Activated CD8-positive, alpha-beta memory T cell treated with anti-CD3 and anti-CD28 coated beads, Interleukin-2, amount 50 U/mL, for 1 hour (primary cell): Measurements from ENCODE around the gene LTBP1.
"Not testable (repeated sequence)": the region's sequence is repeated elsewhere in the genome, so short reads cannot be mapped to it uniquely, and the experiment has no call there.

Experiments used
- DNase-seq: peaks from one replicate; pipeline ENCODE4 v3.0.0-alpha.2; 2020; ENCODE audit errors: extremely low read depth

The LTBP1 gene, protein sequence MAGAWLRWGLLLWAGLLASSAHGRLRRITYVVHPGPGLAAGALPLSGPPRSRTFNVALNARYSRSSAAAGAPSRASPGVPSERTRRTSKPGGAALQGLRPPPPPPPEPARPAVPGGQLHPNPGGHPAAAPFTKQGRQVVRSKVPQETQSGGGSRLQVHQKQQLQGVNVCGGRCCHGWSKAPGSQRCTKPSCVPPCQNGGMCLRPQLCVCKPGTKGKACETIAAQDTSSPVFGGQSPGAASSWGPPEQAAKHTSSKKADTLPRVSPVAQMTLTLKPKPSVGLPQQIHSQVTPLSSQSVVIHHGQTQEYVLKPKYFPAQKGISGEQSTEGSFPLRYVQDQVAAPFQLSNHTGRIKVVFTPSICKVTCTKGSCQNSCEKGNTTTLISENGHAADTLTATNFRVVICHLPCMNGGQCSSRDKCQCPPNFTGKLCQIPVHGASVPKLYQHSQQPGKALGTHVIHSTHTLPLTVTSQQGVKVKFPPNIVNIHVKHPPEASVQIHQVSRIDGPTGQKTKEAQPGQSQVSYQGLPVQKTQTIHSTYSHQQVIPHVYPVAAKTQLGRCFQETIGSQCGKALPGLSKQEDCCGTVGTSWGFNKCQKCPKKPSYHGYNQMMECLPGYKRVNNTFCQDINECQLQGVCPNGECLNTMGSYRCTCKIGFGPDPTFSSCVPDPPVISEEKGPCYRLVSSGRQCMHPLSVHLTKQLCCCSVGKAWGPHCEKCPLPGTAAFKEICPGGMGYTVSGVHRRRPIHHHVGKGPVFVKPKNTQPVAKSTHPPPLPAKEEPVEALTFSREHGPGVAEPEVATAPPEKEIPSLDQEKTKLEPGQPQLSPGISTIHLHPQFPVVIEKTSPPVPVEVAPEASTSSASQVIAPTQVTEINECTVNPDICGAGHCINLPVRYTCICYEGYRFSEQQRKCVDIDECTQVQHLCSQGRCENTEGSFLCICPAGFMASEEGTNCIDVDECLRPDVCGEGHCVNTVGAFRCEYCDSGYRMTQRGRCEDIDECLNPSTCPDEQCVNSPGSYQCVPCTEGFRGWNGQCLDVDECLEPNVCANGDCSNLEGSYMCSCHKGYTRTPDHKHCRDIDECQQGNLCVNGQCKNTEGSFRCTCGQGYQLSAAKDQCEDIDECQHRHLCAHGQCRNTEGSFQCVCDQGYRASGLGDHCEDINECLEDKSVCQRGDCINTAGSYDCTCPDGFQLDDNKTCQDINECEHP (N-terminal part only)

DNA sequence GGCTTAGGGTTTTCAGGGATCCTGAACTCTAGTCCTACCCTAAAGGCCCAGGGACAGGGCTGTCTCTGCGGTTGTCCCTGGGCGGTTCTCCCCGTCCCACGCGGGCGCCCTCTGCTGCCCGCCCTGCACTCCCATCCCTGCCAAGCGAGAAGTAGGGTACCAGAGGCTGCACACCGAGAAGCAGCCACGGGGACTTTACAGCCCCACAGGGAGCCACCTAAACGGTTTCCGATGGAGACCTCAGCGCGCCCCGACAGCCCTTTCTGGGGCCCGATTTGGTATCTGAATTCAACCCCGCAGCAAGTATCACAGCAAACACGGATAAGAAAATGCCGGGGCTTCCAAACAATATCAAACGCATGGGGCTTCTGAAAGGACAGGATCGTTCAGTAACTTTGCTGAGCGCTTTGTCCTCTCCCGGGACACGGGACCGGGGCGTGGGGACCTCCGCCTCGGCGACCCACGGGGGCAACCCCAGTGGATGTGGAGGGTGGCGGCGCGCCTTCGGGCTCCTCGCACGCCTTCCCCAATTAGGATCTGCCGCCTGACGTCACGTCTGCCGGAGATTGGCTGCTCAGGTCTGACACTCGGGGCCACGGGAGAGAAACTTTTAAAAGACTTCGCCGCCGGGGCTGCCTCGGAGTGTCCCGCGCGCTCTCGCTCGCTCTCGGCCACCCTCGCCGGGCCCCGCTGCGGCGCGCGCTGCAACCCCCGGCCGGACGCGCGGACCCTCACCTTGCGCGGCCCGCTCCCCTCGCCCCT, at the start of gene LTBP1:
Gene LTBP1, plus strand, starts transcription at position 640 of the 762 bp plus-strand sequence. CDS start 372 bp downstream, outside the sequence.
- DNase-seq, result peak; percentile 8

DNA sequence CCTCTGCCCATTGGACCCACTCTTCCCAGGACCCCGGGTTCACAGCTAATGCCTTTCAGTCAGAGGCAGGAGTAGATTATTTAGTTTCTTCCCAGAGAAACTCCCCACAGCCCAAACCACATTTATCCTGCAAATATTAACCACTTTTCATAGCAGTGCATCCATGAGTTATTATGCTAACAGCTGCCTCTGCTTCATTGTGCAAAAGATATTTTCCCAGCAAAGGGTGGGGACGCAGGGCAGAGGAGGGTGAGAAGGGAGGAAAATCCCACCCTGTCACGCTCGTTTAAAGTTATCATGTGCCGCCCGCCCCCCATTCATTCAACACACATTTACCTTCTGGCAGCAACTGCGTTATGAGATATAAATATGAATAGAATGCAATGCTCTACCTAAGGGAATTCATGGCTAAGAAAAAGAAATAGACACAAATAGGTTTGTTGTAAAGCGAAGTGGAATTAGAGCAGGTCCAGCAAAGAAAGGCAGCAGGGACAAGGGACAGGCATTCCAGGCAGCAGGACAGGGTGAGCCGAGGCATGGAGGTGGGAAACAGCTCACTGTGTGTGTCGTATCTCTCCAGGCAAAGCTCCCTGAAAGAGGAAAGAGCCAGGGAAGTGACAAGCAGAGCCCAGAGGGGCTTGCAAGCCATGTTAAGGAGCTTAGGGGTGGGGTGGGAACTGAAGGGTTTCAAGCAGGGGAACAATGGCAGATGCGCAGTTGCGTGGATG, 46.3 kb upstream of the LTBP1 start:
- no peak for DNase-seq

DNA sequence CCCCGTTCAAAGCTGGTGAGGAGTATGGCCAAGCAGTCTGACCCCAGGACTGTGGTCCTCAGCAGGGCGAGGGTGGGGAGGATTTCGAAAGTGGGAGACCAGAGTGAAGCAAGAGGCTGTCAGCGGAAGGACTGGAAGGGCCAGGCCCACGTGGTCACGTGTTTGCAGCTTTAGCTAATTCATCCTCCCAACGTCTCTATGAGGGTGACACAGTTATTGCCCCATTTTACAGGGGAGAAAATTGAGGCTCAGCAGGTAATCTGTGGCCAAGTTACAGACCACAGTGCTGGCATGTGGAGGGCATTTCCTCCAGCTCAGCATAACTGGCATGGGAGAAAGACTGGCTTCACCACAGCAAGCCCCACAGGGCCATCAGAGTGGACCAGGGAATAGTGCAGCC, 45.4 kb upstream of the LTBP1 start:
- no peak for DNase-seq

DNA sequence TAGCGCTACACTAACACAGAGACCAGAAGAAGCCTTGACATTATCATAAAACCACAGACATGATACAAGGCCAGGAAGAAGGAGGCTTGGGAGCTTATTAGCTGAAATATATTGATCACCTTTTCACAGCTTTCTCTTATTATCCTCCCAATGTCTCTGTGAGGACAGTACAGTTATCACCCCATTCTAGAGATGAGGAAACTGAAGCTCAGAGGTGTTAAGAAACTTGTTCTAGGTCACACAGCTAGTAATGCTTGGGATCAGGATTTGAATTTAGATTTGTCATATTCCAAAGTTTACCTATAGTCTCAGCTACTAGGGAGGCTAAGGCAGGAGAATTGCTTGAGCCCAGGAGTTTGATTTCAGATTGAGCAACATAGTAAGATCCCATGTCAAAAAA, 44.6 kb upstream of the LTBP1 start:
- no peak for DNase-seq

GRCh38 chr2:32902986-32903385, 43.8 kb upstream of the LTBP1 start:
- no peak for DNase-seq

DNA sequence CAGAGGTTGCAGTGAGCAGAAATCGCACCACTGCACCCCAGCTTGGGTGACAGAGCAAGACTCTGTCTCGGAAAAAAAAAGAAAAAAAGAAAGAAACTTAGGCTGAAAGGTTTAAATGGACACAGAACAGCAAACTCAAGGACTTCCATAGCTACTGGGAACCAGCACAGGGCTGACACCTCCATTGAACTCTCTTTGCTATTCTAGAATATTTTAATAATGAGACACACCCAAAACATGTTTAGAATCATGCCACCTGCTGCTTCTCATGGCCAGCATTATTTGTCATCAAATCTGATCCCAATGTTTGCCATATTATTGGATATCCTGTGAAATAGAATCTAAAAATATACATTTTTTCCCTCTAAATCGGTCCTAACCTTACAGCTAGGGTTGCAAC, 42.7 kb upstream of the LTBP1 start:
- no peak for DNase-seq

DNA sequence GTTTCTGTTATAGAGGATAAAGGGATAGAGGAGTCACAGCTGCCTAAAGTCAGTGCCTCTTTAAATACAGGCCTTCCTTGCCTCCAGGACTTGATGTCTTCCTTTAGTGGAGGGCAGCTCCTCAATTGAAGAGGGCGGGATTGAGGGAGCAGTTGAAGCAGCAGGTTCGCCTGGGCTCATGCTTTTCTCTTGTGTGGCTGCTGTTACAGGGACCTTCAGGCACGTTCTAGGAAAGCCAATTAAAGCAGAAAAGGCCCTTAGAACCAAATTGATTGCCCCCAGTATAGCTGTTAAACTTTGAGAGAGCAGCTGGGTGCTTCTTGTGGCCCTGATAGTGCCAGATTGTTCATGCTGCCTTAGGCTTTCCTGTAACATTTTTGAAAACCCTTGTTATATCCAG, 42.0 kb upstream of the LTBP1 start:
- no peak for DNase-seq

- no peak for DNase-seq
Measured at GRCh38 chr2:32905270-32905669, 41.5 kb upstream of the LTBP1 start.

- no peak for DNase-seq
Measured at GRCh38 chr2:32910883-32911598, 35.7 kb upstream of the LTBP1 start.

GRCh38 chr2:32915694-32916093, 31.1 kb upstream of the LTBP1 start:
- DNase-seq, result no peak

GRCh38 chr2:32918774-32919173, 28.0 kb upstream of the LTBP1 start:
- no peak for DNase-seq

DNA sequence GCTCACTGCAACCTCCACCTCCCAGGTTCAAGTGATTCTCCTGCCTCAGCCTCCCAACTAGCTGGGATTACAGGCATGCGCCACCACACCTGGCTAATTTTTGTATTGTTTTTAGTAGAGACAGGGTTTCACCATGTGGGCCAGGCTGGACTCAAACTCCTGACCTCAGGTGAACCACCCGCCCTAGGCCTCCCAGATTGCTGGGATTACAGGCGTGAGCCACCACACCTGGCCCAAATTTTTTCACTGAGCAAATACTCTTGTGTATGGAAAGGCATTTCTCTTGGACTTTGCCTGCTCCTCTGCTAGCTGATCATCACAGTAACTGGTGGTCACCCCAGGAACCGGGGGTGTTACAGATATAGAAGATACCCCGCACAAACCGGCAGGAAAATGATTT, 26.9 kb upstream of the LTBP1 start:
- DNase-seq, result not testable (repeated sequence)

DNA sequence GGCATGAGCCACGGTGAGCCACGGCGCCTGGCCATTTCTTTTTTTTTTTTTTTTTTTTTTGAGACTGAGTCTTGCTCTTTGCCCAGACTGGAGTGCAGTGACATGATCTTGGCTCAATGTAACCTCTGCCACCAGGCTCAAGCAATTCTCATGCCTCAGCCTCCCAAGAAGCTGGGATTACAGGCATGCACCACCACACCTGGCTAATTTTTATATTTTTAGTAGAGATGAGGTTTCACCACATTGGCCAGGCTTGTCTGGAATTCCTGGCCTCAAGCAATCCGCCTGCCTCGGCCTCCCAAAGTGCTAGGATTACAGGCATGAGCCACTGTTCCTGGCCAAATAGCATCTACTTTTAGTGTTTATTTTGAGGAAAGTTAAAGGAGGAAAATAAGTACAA, 25.3 kb upstream of the LTBP1 start:
- DNase-seq, result not testable (repeated sequence)

GRCh38 chr2:32922501-32922900, 24.3 kb upstream of the LTBP1 start:
- no peak for DNase-seq

GRCh38 chr2:32923109-32923508, 23.6 kb upstream of the LTBP1 start:
- no peak for DNase-seq

DNA sequence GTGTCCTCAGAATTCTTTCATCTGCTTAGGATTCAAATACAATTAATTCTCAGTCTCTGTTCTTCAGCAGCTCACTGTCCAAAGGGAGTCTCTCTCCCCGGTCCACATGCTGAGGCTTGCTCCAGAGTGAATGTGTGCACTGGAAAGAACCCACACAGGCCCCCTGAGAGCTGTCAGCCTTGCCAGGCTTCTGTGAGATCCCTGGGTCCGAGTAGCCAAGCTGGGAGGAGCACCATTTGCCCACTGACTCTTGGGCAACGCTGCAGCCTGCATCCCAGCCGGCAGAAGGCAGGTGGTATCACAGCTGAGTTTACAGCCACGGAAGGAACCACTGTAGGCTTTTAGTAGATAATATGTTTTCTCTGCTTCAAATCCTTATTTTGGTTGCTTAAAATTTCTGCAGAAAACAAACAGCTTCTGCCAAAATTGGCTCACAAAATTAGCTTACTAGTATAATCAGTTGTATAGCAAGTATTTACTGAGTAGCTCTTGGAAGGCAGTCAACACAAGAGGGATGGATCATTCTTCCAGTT, 21.4 kb upstream of the LTBP1 start:
- no peak for DNase-seq

GRCh38 chr2:32925976-32926707, 20.6 kb upstream of the LTBP1 start:
- no peak for DNase-seq

- no peak for DNase-seq
Measured at GRCh38 chr2:32926708-32927084, 20.1 kb upstream of the LTBP1 start.

DNA sequence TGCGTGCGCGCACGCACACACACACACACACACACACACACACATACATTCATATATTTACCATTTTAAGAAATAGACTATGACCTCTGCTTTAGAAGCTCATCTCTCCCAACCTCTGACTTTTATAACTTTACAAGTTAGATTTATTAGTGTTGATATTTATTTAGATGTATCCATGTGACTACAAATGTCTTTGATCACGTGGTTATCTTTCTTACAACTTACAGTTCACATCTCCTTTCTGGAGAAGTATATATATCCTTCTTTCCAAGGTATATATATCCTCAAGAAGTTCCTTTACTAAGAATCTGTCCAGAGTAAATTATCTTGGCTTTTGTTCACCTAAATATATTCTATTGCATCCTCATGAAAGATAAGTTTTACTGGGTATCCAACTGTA, 16.3 kb upstream of the LTBP1 start:
- DNase-seq, result no peak
